Skeletal muscle tissue (tissue), 4 donors: Measurements from ENCODE around the gene ZNF141. TPM values are rescaled to one million over a fixed set of nuclear protein-coding genes. Genes with fewer than 3 reads are reported as not detected.
"Not testable (repeated sequence)": the region's sequence is repeated elsewhere in the genome, so short reads cannot be mapped to it uniquely, and the experiment has no call there.

Experiments
- H3K27ac ChIP-seq: one replicate; pipeline ENCODE4 v1.7.0; 2013; ENCODE audit warnings: mild to moderate bottlenecking, low read depth, low read length, inconsistent platforms
- H3K27me3 ChIP-seq, 3 donors: one replicate each; pipeline ENCODE4 v1.7.0; 2013; ENCODE audit warnings: low read length in 3 of 3; ENCODE audit not compliant: control insufficient read depth in 3 of 3, insufficient read depth in 3 of 3
- H3K36me3 ChIP-seq, 3 donors: one replicate each; pipeline ENCODE4 v1.7.0; 2013; ENCODE audit warnings: low read length in 3 of 3; ENCODE audit not compliant: control insufficient read depth in 3 of 3, insufficient read depth in 3 of 3
- H3K4me1 ChIP-seq, 3 donors: one replicate each; pipeline ENCODE4 v1.7.0; 2013; ENCODE audit warnings: low read length in 3 of 3, mild to moderate bottlenecking in 3 of 3; ENCODE audit not compliant: control insufficient read depth in 3 of 3, insufficient read depth in 3 of 3
- H3K4me3 ChIP-seq, 3 donors: one replicate each; pipeline ENCODE4 v1.7.0; 2013; ENCODE audit warnings: low read length in 3 of 3
- H3K9ac ChIP-seq, 3 donors: one replicate each; pipeline ENCODE4 v1.7.0; 2013; ENCODE audit warnings: low read length in 3 of 3, mild to moderate bottlenecking in 3 of 3, moderate library complexity in 2 of 3, low read depth in 1 of 3
- H3K9me3 ChIP-seq, 3 donors: one replicate each; pipeline ENCODE4 v1.7.0; 2013; ENCODE audit warnings: low read length in 3 of 3; ENCODE audit not compliant: control insufficient read depth in 3 of 3
- total RNA-seq: library from RNA; depleted of rRNA; stranded (reverse); fragments of >200 nt; gene quantifications from one replicate; pipeline ENCODE4 v1.2.3, GENCODE V29; 2014
- donor health status: Osteomylitis.

Gene ZNF141
- total RNA-seq = 15.7 TPM

GRCh38 chr4:337143-337931, at the start of gene ZNF141:
TSS of gene ZNF141 (plus strand) at chr4:337814. CDS start at chr4:337984, 170 bp downstream.
- Histone ChIP-seq H3K4me3 (peak within 1 kb of the TSS; percentile 94 to 99 (median 97)), H3K27me3 (no peaks in the 10 kb centered on the region), H3K27ac (peak within 1 kb of the TSS; percentile 91), H3K9me3 (peaks cover 0 to 3% (median 0%) of the 10 kb centered on the region in 3 donors), H3K36me3 (peaks cover 0 to 3% (median 0%) of the 10 kb centered on the region in 3 donors), H3K4me1 (peaks cover 9 to 23% (median 9%) of the 10 kb centered on the region in 3 donors), H3K9ac (peak within 1 kb of the TSS; percentile 87 to 95 (median 93))

- Histone ChIP-seq H3K27me3 (no peaks in the 10 kb centered on the region), H3K9me3 (peaks cover 5 to 11% (median 10%) of the 10 kb centered on the region in 3 donors), H3K27ac (no peak overlapping the region), H3K4me3 (no peak overlapping the region), H3K36me3 (no peaks in the 10 kb centered on the region), H3K9ac (no peak overlapping the region), H3K4me1 (no peaks in the 10 kb centered on the region)
Observed at GRCh38 chr4:288891-289290, 48.7 kb upstream of the ZNF141 start.

- H3K4me1 ChIP-seq = no peaks in the 10 kb centered on the region
- no peak overlapping the region for H3K9ac ChIP-seq
- H3K27me3 ChIP-seq = no peaks in the 10 kb centered on the region
- peaks cover 2 to 9% (median 3%) of the 10 kb centered on the region in 3 donors for H3K9me3 ChIP-seq
- H3K4me3 ChIP-seq = no peak overlapping the region
- no peaks in the 10 kb centered on the region for H3K36me3 ChIP-seq
- H3K27ac ChIP-seq = no peak overlapping the region
Observed at GRCh38 chr4:294732-295131, 42.9 kb upstream of the ZNF141 start.

GRCh38 chr4:302381-302780, 35.2 kb upstream of the ZNF141 start:
- H3K9me3 ChIP-seq = peaks cover 3 to 8% (median 3%) of the 10 kb centered on the region in 3 donors
- peaks cover 7 to 14% (median 8%) of the 10 kb centered on the region in 3 donors for H3K27me3 ChIP-seq
- no peak overlapping the region for H3K9ac ChIP-seq
- no peaks in the 10 kb centered on the region for H3K36me3 ChIP-seq
- H3K27ac ChIP-seq = no peak overlapping the region
- no peaks in the 10 kb centered on the region for H3K4me1 ChIP-seq
- no peak overlapping the region for H3K4me3 ChIP-seq

GRCh38 chr4:304516-304915, 33.1 kb upstream of the ZNF141 start:
- H3K27ac ChIP-seq, H3K9me3 ChIP-seq, H3K9ac ChIP-seq, H3K36me3 ChIP-seq, H3K4me1 ChIP-seq: not testable (repeated sequence)
- Histone ChIP-seq H3K27me3 (peaks cover 7 to 14% (median 8%) of the 10 kb centered on the region in 3 donors), H3K4me3 (peak overlapping the region in 1 of 3 donors; percentile 51)

GRCh38 chr4:304969-305680, 32.5 kb upstream of the ZNF141 start, which contains the start of gene ZNF732:
TSS of gene ZNF732 (minus strand) at chr4:305474. CDS start at chr4:305310, 164 bp downstream.
- H3K9ac ChIP-seq = peak within 1 kb of the TSS in 1 of 3 donors; percentile 33
- no peaks in the 10 kb centered on the region for H3K36me3 ChIP-seq
- H3K4me3 ChIP-seq = peak within 1 kb of the TSS in 2 of 3 donors; percentile 51 to 54
- no peak within 1 kb of the TSS for H3K27ac ChIP-seq
- no peaks in the 10 kb centered on the region for H3K4me1 ChIP-seq
- peaks cover 0 to 6% (median 2%) of the 10 kb centered on the region in 3 donors for H3K9me3 ChIP-seq
- peaks cover 7 to 14% (median 8%) of the 10 kb centered on the region in 3 donors for H3K27me3 ChIP-seq

GRCh38 chr4:306551-306961, 31.1 kb upstream of the ZNF141 start:
- H3K27ac ChIP-seq = no peak overlapping the region
- no peak overlapping the region for H3K9ac ChIP-seq
- no peak overlapping the region for H3K4me3 ChIP-seq
- no peaks in the 10 kb centered on the region for H3K36me3 ChIP-seq
- H3K9me3 ChIP-seq = peaks cover 2 to 6% (median 2%) of the 10 kb centered on the region in 3 donors
- peaks cover 7 to 17% (median 8%) of the 10 kb centered on the region in 3 donors for H3K27me3 ChIP-seq
- H3K4me1 ChIP-seq = no peaks in the 10 kb centered on the region

GRCh38 chr4:309807-310206, 27.8 kb upstream of the ZNF141 start:
- Histone ChIP-seq H3K9ac (no peak overlapping the region), H3K4me1 (no peaks in the 10 kb centered on the region), H3K27ac (no peak overlapping the region), H3K4me3 (no peak overlapping the region), H3K27me3 (peaks cover 6 to 7% (median 7%) of the 10 kb centered on the region in 3 donors), H3K36me3 (no peaks in the 10 kb centered on the region), H3K9me3 (peaks cover 0 to 2% (median 2%) of the 10 kb centered on the region in 3 donors)

- H3K27ac ChIP-seq = no peak overlapping the region
- H3K9me3 ChIP-seq = peaks cover 0 to 2% (median 0%) of the 10 kb centered on the region in 3 donors
- no peaks in the 10 kb centered on the region for H3K4me1 ChIP-seq
- no peak overlapping the region for H3K4me3 ChIP-seq
- H3K36me3 ChIP-seq = no peaks in the 10 kb centered on the region
- H3K27me3 ChIP-seq = peaks cover 0 to 2% (median 0%) of the 10 kb centered on the region in 3 donors
- no peak overlapping the region for H3K9ac ChIP-seq
Observed at GRCh38 chr4:314296-314903, 23.2 kb upstream of the ZNF141 start.
